NCI-H345 treated with DMSO at 0.1 percent for 48 hours (cell line): ENCODE measurements around the gene SCN5A.
"Not testable (repeated sequence)": the region's sequence is repeated elsewhere in the genome, so short reads cannot be mapped to it uniquely, and the experiment has no call there.

ENCODE experiments used
- DNase-seq: peaks from one replicate; lab custom pipeline; 2025; ENCODE audit not compliant: unreplicated experiment; lab: John Stamatoyannopoulos, UW

The SCN5A gene

GRCh38 chr3:38580450-38581382, 68.8 kb downstream of the SCN5A start:
- DNase-seq, result no peak

- no peak for DNase-seq
These were observed 69.7 kb downstream of the SCN5A start for GRCh38 chr3:38579551-38580449.

GRCh38 chr3:38579141-38579540, 70.3 kb downstream of the SCN5A start:
- no peak for DNase-seq

- no peak for DNase-seq
These were observed 70.9 kb downstream of the SCN5A start for GRCh38 chr3:38578551-38578950.

- DNase-seq, result no peak
These were observed 71.4 kb downstream of the SCN5A start for GRCh38 chr3:38578081-38578475.

GRCh38 chr3:38577371-38578080, 72.0 kb downstream of the SCN5A start:
- DNase-seq, result no peak

- no peak for DNase-seq
These were observed 72.7 kb downstream of the SCN5A start for GRCh38 chr3:38576526-38577370.

GRCh38 chr3:38576131-38576525, 73.4 kb downstream of the SCN5A start:
- DNase-seq, result no peak

- no peak for DNase-seq
These were observed 74.1 kb downstream of the SCN5A start for GRCh38 chr3:38575279-38575843.

GRCh38 chr3:38574411-38575278, 74.8 kb downstream of the SCN5A start:
- DNase-seq, result no peak

GRCh38 chr3:38573556-38573955, 75.9 kb downstream of the SCN5A start:
- no peak for DNase-seq

GRCh38 chr3:38573111-38573510, 76.4 kb downstream of the SCN5A start:
- DNase-seq, result no peak

GRCh38 chr3:38567498-38567897, 82.0 kb downstream of the SCN5A start:
- DNase-seq, result no peak

- DNase-seq, result not testable (repeated sequence)
These were observed 82.7 kb downstream of the SCN5A start for GRCh38 chr3:38566794-38567193.

GRCh38 chr3:38566215-38566528, 83.3 kb downstream of the SCN5A start:
- no peak for DNase-seq

GRCh38 chr3:38565339-38566214, 83.9 kb downstream of the SCN5A start:
- no peak for DNase-seq

GRCh38 chr3:38564631-38565338, 84.7 kb downstream of the SCN5A start:
- no peak for DNase-seq

- no peak for DNase-seq
These were observed 85.6 kb downstream of the SCN5A start for GRCh38 chr3:38563886-38564270.
